ENCODE measurements around the gene MBP. TPM values are rescaled to one million over a fixed set of nuclear protein-coding genes. Genes with fewer than 3 reads are reported as not detected.

MBP gene
- total and polyA plus RNA-seq, 2 of the 4 experiments (the other 2 are of a cell fraction), result 0.72 to 0.90 TPM

GRCh38 chr18:77071711-77072292, 60.8 kb downstream of the MBP start:
- no peaks in the 10 kb centered on the region for H3K36me3 ChIP-seq (ENCODE audit: control insufficient read depth, insufficient read depth, low read length)
- ChIA-PET CTCF (interaction anchor here (0.8 to 1.3 kb wide), 2 partner anchors 54 to 136 kb away, joined by 3 to 4 read pairs; no protein-coding TSS in a partner anchor), POLR2A (ENCODE audit: unreplicated experiment) (interaction anchor here (0.9 kb wide), 1 partner anchor 30 kb away, joined by 4 read pairs; no protein-coding TSS in a partner anchor)
- 0% methylated on average over 2 of the region's 10 CpGs; no CpG with 5 or more reads in 1 of the 2 experiments for WGBS, 2 experiments (ENCODE audit: extremely low coverage in 2 of 2, insufficient read length in 1 of 2)
- BruUV-seq (replicated peaks), result no TSS peak
- H2AK9ac ChIP-seq (replicated peaks; ENCODE audit: low read depth, low read length, poor library complexity), result no peak overlapping the region
- peak overlapping the region; percentile 88 for H3K18ac ChIP-seq (ENCODE audit: low read depth, low read length)
- peak overlapping the region; percentile 85 for H2AK5ac ChIP-seq (ENCODE audit: low read depth, low read length)
- peak overlapping the region; percentile 95 for H3K14ac ChIP-seq (replicated peaks; ENCODE audit: low read depth, low read length)
- H4K91ac ChIP-seq (ENCODE audit: insufficient read depth, low read depth, low read length), result peak overlapping the region; percentile 92
- in situ Hi-C loops (cut with MboI; ENCODE audit: low sequenced_read_pairs) (no loop called here), intact Hi-C loops (cut with micrococcal nuclease) (no loop called here), dilution Hi-C loops (cut with HindIII; ENCODE audit: low sequenced_read_pairs, unreplicated experiment) (no loop called here)
- ATAC-seq (ENCODE audit: low read depth), result peak; percentile 68
- H2BK120ac ChIP-seq (ENCODE audit: low read depth, low read length), result peak overlapping the region; percentile 98
- H2AFZ ChIP-seq (replicated peaks; ENCODE audit: low read length, poor library complexity), result peak overlapping the region; percentile 71
- H3K4me3 ChIP-seq (ENCODE audit: insufficient read depth, low read depth, low read length), result no peak overlapping the region
- H3K23ac ChIP-seq (ENCODE audit: low read depth, low read length), result peak overlapping the region; percentile 43; the same call in 1 of the 2 replicates
- H3K4ac ChIP-seq (ENCODE audit: low read depth, low read length), result peak overlapping the region; percentile 72
- peaks cover 40% of the 10 kb centered on the region for H3K4me1 ChIP-seq (ENCODE audit: control insufficient read depth, insufficient read depth, low read length)
- no peaks in the 10 kb centered on the region for H3K9me3 ChIP-seq (ENCODE audit: control insufficient read depth, insufficient read depth, low read length)
- H2BK5ac ChIP-seq (ENCODE audit: low read depth, low read length, poor library complexity, severe bottlenecking), result peak overlapping the region; percentile 93
- H3K27ac ChIP-seq (ENCODE audit: insufficient read depth, low read length), result peak overlapping the region; percentile 88
- H3K56ac ChIP-seq (ENCODE audit: extremely low read depth, insufficient read depth, low read length), result peak overlapping the region; percentile 40
- H3K9me1 ChIP-seq (ENCODE audit: insufficient read depth, low read length), result peaks cover 22% of the 10 kb centered on the region
- peak overlapping the region; percentile 94 for H2BK20ac ChIP-seq (ENCODE audit: low read depth, low read length)
- H4K8ac ChIP-seq (ENCODE audit: low read depth in 2 of 2, low read length in 2 of 2), result peak overlapping the region; percentile 82 to 89
- peak overlapping the region; percentile 15; the same call in 1 of the 2 replicates for H3K9ac ChIP-seq (ENCODE audit: low read depth, low read length)
- H4K20me1 ChIP-seq (ENCODE audit: insufficient read depth, low read length), result no peaks in the 10 kb centered on the region
- H2BK15ac ChIP-seq (ENCODE audit: low read depth, low read length), result peak overlapping the region; percentile 91; the same call in 2 of the 3 replicates
- DNase-seq, result peak; percentile 100
- H3K79me1 ChIP-seq (ENCODE audit: low read depth in 1 of 2, low read length in 2 of 2), result peaks cover 0 to 28% of the 10 kb centered on the region in 2 experiments; a peak in 3 of 4 replicates
- H3K4me2 ChIP-seq (ENCODE audit: low read depth, low read length), result peak overlapping the region; percentile 13; the same call in 1 of the 2 replicates
- H4K5ac ChIP-seq (ENCODE audit: low read depth, low read length), result peak overlapping the region; percentile 73
- no peaks in the 10 kb centered on the region for H3K27me3 ChIP-seq (ENCODE audit: control insufficient read depth, insufficient read depth, low read length)
- peak; percentile 22 for TF ChIP-seq RAD21 (IDR thresholded peaks at IDR 0.05; ENCODE audit: low read length)
- peak; percentile 67 for TF ChIP-seq FOS (IDR thresholded peaks at IDR 0.05; ENCODE audit: low read depth, low read length)
- TF ChIP-seq ELK1 (IDR thresholded peaks at IDR 0.05; ENCODE audit: borderline replicate concordance, low read depth, low read length), result no peak
- TF ChIP-seq CTCF (conservative IDR thresholded peaks at IDR 0.05; ENCODE audit: low read depth, low read length), result no peak
- TF ChIP-seq RFX5 (IDR thresholded peaks at IDR 0.05; ENCODE audit: low read depth, low read length), result no peak
- TF ChIP-seq NFE2L2 (IDR thresholded peaks at IDR 0.05; ENCODE audit: low read depth, low read length), result no peak
- no peak; the same call in 1 of the 2 replicates for TF ChIP-seq BHLHE40 (IDR thresholded peaks at IDR 0.05; ENCODE audit: low read depth, low read length)
- no peak for TF ChIP-seq POLR2A (IDR thresholded peaks at IDR 0.05; ENCODE audit: low read depth, low read length)
- 0 out of 2 replicates have a peak, but pooled peaks have one; percentile 34 for TF ChIP-seq MAFK (IDR thresholded peaks at IDR 0.05; ENCODE audit: low read depth, low read length)
- 0 out of 2 replicates have a peak, but pooled peaks have one; percentile 2 for TF ChIP-seq SMC3 (IDR thresholded peaks at IDR 0.05; ENCODE audit: low read depth, low read length)
- TF ChIP-seq RCOR1 (IDR thresholded peaks at IDR 0.05; ENCODE audit: insufficient replicate concordance, low read length), result peak; percentile 97
- TF ChIP-seq CEBPB (IDR thresholded peaks at IDR 0.05; ENCODE audit: low read depth, low read length), result peak; percentile 58; the same call in 1 of the 2 replicates
- TF ChIP-seq USF2 (IDR thresholded peaks at IDR 0.05; ENCODE audit: low read depth, low read length), result no peak
- peak; percentile 84 for TF ChIP-seq MAZ (IDR thresholded peaks at IDR 0.05; ENCODE audit: borderline replicate concordance, low read depth, low read length)

Data from IMR-90 (cell line).